Stimulated activated CD8-positive, alpha-beta memory T cell treated with anti-CD3 and anti-CD28 coated beads, Interleukin-7, amount 100 ng/mL, for 4 hours (primary cell): ENCODE data around the gene TRAF2.
"Not testable (repeated sequence)": the region's sequence is repeated elsewhere in the genome, so short reads cannot be mapped to it uniquely, and the experiment has no call there.

ENCODE experiments used
- DNase-seq, 2 donors: peaks; one replicate each; pipeline ENCODE4 v3.0.0-alpha.2; 2020; ENCODE audit warnings: low read depth in 2 of 2

The TRAF2 gene

GRCh38 chr9:136857581-136858412 lies 28.5 kb upstream of the TRAF2 start:
- DNase-seq: no peak

- DNase-seq: no peak
Observed at GRCh38 chr9:136858452-136858843, 27.9 kb upstream of the TRAF2 start.

GRCh38 chr9:136858844-136859757 lies 27.2 kb upstream of the TRAF2 start:
- DNase-seq: no peak

GRCh38 chr9:136860529-136860928 lies 25.8 kb upstream of the TRAF2 start:
- DNase-seq: no peak

- no peak for DNase-seq
Observed at GRCh38 chr9:136860933-136861873, 25.1 kb upstream of the TRAF2 start.

- no peak for DNase-seq
Observed at GRCh38 chr9:136861874-136862457, 24.4 kb upstream of the TRAF2 start.

GRCh38 chr9:136862849-136863622 lies 23.3 kb upstream of the TRAF2 start:
- DNase-seq: no peak

GRCh38 chr9:136863623-136864273 lies 22.6 kb upstream of the TRAF2 start:
- DNase-seq: no peak

GRCh38 chr9:136865041-136865767 lies 21.1 kb upstream of the TRAF2 start:
- no peak for DNase-seq

GRCh38 chr9:136865768-136866103 lies 20.6 kb upstream of the TRAF2 start:
- no peak for DNase-seq

- DNase-seq: not testable (repeated sequence)
Observed at GRCh38 chr9:136866898-136867421, 19.4 kb upstream of the TRAF2 start.

- DNase-seq: no peak
Observed at GRCh38 chr9:136867480-136867879, 18.8 kb upstream of the TRAF2 start.

GRCh38 chr9:136867917-136868316 lies 18.4 kb upstream of the TRAF2 start:
- DNase-seq: no peak

- no peak for DNase-seq
Observed at GRCh38 chr9:136868644-136869043, 17.7 kb upstream of the TRAF2 start.

- not testable (repeated sequence) for DNase-seq
Observed at GRCh38 chr9:136869611-136870010, 16.7 kb upstream of the TRAF2 start.

- DNase-seq: no peak
Observed at GRCh38 chr9:136875155-136875554, 11.2 kb upstream of the TRAF2 start.

GRCh38 chr9:136876476-136876875 lies 9.8 kb upstream of the TRAF2 start:
- no peak for DNase-seq

GRCh38 chr9:136880651-136881050 lies 5.7 kb upstream of the TRAF2 start:
- no peak for DNase-seq

GRCh38 chr9:136881691-136882108 lies 4.6 kb upstream of the TRAF2 start:
- peak; percentile 41 to 42 for DNase-seq
